ENCODE data around the gene EIF4E1B.

- TF ChIP-seq CTCF (IDR thresholded peaks at IDR 0.05), result no peak
- no peak for TF ChIP-seq EP300 (IDR thresholded peaks at IDR 0.05)
Measured at GRCh38 chr5:176610435-176610773, 20.1 kb upstream of the EIF4E1B start.

Measured in tibial nerve (tissue), 4 donors.